Measurements from ENCODE around the gene TMPRSS2.

GRCh38 chr21:41444703-41445464 lies 63.1 kb downstream of the TMPRSS2 start:
- no peak for TF ChIP-seq CTCF (IDR thresholded peaks at IDR 0.05; ENCODE audit: low read length)
- no peak for TF ChIP-seq EZH2phosphoT487 (IDR thresholded peaks at IDR 0.05; ENCODE audit: low read length)

Data from MM.1S (cell line).